ENCODE measurements around the gene MATN3. TPM values are rescaled to one million over a fixed set of nuclear protein-coding genes. Genes with fewer than 3 reads are reported as not detected.

MATN3 gene
- total and polyA plus RNA-seq, 2 of the 8 experiments (the other 6 are each of a cell fraction or from before 2014, with no cell fraction given), result 3.0 to 9.9 TPM

DNA sequence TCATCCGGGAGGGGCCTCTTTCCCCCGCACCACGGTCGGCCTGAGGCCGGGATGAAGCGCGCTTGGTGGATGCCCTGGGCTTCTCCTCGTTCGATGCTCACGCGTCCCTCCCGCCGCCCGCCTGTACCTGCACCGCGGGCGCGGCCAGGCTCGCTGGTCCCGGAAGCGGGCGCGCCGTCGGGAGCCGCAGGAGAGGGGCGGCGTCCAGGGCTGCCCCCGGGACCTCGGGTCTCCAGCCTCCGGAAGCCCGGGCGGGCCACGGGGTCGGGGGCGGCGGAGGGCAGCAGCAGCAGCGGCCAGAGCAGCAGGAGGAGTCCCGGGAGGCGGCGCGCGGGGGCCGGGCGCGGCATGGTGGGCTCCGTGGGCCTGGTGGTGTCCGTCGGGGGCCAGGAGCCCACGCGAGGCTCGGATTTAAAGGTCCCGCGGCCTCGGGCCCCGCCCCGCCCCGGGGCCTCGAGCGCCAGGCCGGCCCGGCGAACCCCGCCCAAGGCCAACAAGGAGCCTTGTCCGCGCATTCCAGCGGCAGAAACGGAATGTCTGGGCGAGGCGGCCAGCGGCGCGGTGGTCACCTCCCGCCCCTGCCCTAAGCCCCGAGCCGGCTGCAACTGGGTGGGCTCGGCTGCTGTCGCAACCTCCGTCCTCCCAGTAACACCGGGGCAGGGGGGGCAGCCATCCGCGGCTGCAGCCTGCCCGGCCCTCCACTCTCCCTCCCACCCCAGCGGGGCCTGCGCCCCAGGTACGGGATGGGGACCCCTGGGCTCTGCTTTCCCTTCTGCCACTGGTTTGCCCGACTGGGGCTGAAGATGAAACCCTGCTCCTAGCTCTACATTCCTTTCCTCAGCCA, at the start of gene MATN3 (continued):
- TF ChIP-seq KDM4A (IDR thresholded peaks at IDR 0.05; ENCODE audit: low read depth, low read length, severe bottlenecking) (peak; percentile 59), RBBP5 (IDR thresholded peaks at IDR 0.05; ENCODE audit: borderline replicate concordance, low read depth, low read length) (peak; percentile 49; the same call in 1 of the 2 replicates), ASH2L (IDR thresholded peaks at IDR 0.05; ENCODE audit: low read length) (peak; percentile 60), POLR2AphosphoS5 (IDR thresholded peaks at IDR 0.05; ENCODE audit: low read depth, low read length) (peak; percentile 41; the same call in 1 of the 2 replicates), SUZ12 (IDR thresholded peaks at IDR 0.05; ENCODE audit: low read length) (peak; percentile 36), TBP (IDR thresholded peaks at IDR 0.05; ENCODE audit: low read depth, low read length) (peak; percentile 30; the same call in 1 of the 2 replicates), TEAD4 (IDR thresholded peaks at IDR 0.05; ENCODE audit: low read depth, low read length) (peak; percentile 96), RNF2 (IDR thresholded peaks at IDR 0.05; ENCODE audit: borderline replicate concordance, low read depth, low read length, missing control alignments, poor library complexity, severe bottlenecking) (no peak), CEBPB (IDR thresholded peaks at IDR 0.05; ENCODE audit: low read depth, low read length) (peak; percentile 73; the same call in 1 of the 2 replicates)
- TF ChIP-seq, protein P1, sequence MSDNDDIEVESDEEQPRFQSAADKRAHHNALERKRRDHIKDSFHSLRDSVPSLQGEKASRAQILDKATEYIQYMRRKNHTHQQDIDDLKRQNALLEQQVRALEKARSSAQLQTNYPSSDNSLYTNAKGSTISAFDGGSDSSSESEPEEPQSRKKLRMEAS (IDR thresholded peaks at IDR 0.05), result peak; percentile 30; the same call in 1 of the 2 replicates
- TF ChIP-seq, protein P2, sequence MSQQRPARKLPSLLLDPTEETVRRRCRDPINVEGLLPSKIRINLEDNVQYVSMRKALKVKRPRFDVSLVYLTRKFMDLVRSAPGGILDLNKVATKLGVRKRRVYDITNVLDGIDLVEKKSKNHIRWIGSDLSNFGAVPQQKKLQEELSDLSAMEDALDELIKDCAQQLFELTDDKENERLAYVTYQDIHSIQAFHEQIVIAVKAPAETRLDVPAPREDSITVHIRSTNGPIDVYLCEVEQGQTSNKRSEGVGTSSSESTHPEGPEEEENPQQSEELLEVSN (IDR thresholded peaks at IDR 0.05), result peak; percentile 42; the same call in 1 of the 2 replicates

Data from H1 (cell line).